HG02571 (cell line): ENCODE results near the gene CCSER2.
"Not testable (repeated sequence)": the region's sequence is repeated elsewhere in the genome, so short reads cannot be mapped to it uniquely, and the experiment has no call there.

ENCODE experiments used
- ATAC-seq: cut with Tn5 transposase; IDR thresholded peaks from one replicate; pipeline ENCODE4 v1.9.1; 2021; ENCODE audit warnings: mild to moderate bottlenecking, moderate library complexity; ENCODE audit not compliant: unreplicated experiment

CCSER2 gene

GRCh38 chr10:84375881-84376280 lies 47.5 kb downstream of the CCSER2 start:
- no peak for ATAC-seq

GRCh38 chr10:84388148-84388547 lies 59.8 kb downstream of the CCSER2 start:
- ATAC-seq, result no peak

GRCh38 chr10:84390364-84390763 lies 62.0 kb downstream of the CCSER2 start:
- ATAC-seq, result no peak

DNA sequence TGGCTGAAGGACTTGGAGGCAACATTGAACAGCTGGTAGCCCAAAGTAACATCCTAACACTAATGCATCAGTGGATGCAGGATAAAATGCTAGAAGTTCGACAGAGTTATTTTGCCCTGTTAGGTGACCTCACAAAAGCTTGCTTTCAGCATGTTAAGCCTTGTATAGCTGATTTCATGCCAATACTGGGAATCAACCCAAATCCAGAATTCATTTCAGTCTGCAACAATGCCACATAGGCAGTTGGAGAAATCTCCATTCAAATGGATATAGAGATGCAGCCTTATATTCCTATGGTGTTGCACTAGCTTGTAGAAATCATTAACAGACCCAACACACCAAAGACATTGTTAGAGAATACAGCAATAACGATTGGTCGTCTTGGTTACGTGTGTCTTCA lies 62.9 kb downstream of the CCSER2 start:
- ATAC-seq, result no peak

DNA sequence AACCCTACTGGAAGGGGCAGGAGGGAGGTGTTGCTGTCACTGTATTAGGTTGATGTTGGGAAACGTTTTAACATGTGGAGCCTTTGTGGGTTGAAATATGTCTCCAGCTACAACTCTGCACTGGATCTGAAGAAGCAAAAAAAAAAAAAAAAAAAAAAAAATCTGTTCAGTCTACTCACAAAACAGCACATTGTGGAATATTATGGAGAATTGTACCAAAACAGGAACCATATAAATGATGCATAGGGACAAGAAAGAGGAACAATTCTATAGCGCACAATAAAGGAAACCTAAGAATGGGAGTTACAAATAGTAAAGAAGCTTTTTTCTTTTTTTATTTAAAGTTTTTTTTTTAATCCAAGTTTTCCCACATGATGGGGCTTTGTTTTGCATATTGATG lies 63.8 kb downstream of the CCSER2 start:
- ATAC-seq, result no peak

- ATAC-seq, result no peak
Observed at GRCh38 chr10:84395581-84395980, 67.2 kb downstream of the CCSER2 start.

- no peak for ATAC-seq
Observed at GRCh38 chr10:84397735-84398144, 69.4 kb downstream of the CCSER2 start.

DNA sequence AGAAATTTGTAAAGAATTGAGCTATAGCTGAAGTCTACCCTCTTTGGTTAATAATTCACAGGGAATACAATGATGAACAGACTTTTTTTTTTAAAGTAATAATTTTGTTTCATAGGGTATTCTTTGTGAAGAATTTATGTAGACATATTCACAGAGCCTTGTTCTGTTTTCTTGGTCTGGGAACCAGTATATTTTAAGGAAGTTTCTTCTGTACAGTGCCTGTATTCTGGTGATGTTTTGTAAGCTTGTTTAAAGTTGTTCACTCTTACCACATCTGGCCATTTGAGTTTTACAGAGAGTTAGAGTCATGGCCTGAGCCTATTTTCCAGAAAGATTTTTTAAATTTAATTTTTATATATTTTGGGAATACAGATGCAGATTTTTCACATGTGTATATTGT lies 70.3 kb downstream of the CCSER2 start:
- no peak for ATAC-seq

DNA sequence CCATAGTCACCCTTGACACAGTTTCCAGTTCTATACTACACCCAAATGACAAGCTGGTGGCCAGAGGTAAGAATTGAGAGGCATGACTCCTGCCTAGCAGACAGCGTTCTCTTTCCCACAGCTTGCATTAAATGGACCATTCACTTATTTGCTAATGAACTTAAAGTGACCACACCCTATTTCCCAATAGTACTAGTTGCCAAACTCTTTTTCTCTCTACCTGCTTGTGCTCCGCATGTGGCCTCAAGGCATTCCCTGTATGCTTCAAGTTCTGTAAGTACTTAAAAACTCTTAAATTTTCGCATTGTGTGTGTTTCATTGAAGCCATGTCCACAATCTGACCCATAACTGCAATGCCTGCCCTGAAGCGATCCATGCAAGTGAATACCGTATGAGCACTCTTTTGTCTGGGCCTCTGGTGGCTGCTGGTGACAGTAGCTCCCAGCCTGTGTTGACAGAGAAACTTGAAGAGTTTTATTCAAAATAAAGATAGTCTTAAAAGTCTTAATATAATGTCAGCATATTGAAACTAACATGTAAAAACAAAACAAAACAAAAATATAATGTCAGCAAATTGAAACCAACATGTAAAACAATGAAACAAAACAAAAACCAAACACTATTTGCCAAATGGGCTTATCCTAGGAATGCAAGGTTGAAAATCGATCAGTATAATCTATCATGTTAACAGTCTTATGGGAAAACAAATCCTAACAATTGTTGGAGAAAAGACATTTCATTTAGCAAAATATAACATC lies 73.6 kb downstream of the CCSER2 start:
- ATAC-seq, result no peak

GRCh38 chr10:84404783-84405182 lies 76.4 kb downstream of the CCSER2 start:
- ATAC-seq, result no peak

DNA sequence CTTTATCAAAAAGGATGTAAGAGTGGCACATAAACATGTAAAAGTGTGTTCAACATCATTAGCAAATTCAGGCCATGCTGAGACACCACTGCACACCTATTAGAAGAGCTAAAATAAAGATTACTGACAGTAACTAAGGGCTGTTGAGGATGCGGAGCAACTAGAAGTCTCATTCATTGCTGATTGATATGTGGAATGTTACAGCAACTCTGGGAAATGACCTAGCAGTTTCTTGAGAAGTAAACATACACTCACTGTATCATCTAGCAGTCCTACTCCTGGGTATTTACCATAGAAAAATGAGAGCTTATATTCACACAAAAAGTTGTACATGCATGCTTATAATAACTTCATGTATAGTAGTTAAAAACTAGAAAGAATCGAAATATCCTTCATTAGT lies 77.3 kb downstream of the CCSER2 start:
- no peak for ATAC-seq

GRCh38 chr10:84406561-84406960 lies 78.2 kb downstream of the CCSER2 start:
- ATAC-seq, result no peak

DNA sequence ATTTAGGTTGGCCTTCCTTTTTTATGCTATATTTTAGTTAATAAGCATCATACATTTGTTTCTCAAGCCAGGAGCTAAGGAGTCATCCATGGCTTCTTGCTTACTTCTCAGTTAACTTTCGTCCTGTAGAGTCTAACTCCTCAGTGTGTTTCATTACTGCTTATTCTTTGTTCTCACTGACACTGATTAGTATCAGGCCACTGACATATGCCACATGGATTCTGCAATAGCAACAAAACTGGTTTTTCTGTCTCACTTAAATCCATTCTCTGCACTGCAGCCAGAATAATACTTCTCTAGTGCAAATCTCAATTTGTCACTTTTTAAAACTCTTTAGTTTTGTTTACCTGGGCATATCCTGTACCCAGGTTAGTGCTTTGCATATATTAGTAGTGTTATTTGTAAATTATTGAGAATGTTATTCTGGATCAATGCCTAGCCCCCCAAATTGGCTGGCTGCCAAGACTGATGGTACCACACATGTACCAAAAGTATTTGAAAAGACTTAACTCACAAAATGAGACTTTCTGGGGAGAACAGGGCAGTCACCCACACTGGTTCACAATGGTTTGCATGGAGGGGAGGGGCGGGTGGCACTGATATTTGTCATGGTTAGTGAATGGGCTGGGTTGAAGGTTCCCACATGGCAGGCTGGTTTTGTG lies 79.1 kb downstream of the CCSER2 start:
- ATAC-seq, result no peak

GRCh38 chr10:84412482-84412881 lies 84.1 kb downstream of the CCSER2 start:
- no peak for ATAC-seq

DNA sequence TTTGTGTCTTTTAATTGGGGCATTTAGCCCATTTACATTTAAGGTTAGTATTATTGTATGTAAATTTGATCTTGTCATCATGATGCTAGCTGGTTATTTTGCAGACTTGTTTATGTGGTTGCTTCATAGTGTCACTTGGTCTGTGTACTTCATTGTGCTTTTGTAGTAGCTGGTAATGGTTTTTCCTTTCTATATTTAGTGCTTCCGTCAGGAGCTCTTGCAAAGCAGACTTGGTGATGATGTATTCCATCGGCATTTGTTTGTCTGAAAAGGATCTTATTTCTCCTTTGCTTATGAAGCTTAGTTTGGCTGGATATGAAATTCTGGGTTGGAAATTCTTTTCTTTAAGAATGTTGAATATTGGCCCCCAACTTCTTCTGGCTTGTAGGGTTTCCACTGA lies 85.7 kb downstream of the CCSER2 start:
- not testable (repeated sequence) for ATAC-seq

DNA sequence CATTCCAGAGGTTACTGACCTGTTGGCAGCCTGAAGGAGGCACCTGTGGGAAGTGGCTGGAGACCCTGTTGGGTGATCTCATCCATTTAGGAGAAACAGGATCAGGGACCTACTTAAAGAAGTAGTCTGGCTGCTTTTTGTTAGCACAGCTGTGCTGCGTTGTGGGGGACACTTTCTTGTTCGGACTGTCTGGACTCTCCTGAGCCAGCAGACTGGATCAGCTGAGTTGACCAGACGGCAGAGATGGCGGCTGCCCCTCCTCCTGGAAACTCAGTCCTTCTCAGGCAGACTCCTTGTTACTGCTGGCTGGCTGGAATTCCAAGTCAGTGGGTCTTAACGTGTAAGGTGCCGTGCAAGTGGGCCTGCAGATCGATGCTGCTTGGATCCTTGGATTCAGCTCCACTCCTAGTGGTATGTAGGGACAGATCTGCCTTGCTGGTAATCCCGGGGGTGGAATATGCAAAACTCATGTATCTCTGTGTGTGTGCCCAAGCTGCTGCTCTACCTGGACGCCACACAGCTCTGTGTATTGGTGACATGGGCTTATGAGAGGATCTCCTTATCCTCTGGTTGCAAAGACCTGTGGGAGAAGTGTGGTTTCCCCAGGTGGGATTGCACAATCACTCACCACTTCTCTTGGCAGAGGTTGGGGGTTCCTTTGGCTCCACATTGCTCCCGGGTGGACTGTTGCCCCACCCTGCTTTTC lies 87.3 kb downstream of the CCSER2 start:
- ATAC-seq, result no peak

DNA sequence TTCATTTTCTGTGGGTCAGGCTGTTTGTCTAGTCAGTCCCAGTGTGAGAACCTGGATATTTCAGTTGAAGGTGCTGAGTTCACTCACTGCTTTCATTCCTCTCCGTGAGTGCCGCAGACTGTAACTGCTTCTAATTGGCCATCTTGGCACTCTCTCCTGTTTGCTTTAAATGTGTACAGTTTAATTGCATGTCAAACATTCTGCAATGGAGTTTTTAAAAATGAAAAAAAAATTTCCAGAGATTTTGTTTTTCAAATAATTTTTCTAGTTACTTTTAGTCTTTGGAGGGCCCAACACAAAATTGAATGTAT lies 87.8 kb downstream of the CCSER2 start:
- no peak for ATAC-seq

GRCh38 chr10:84423719-84424118 lies 95.3 kb downstream of the CCSER2 start:
- no peak for ATAC-seq

DNA sequence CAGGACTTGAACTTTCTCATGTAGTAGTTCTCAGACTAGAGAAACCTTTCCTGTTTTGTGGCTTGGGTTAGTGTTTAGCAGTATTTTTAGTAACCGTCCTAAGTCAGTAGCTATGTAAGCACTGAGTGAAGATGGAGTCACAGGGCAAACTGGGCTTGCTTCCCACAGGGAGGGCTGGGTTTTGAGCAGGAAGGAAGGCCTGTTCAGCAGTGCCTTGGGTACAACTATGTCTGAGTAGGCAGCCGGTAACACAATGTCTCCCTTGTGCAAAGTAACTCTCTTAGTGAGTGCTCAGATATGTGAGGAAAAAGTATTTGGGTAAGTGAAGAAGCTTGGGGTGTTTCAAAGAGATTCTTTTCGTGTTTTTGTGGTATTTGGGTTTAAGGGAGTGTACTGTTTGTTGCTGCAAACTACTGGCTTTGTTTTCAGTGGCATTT lies 96.4 kb downstream of the CCSER2 start:
- ATAC-seq, result no peak

GRCh38 chr10:84427903-84428650 lies 99.7 kb downstream of the CCSER2 start:
- no peak for ATAC-seq

DNA sequence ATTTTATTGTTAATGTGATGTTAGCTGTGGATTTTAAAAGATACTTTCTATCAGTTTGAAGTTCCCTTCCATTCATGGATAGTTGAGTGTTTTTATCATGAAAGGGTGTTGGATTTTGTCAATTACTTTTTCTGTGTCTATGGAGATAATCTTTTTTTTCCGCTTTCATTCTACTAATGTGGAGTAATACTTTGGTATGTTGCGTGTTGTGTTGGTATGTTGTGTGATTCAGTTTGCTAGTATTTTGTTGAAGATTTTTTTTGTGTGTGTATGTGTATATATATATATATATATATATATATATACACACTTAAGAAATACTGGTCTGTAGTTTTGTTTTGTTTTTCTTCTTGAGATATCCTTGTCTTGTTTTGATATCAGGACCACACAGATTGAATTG lies 100.3 kb downstream of the CCSER2 start:
- no peak for ATAC-seq
